Endothelial cell (in vitro differentiated cells): ENCODE results near the gene SPO11. TPM values are rescaled to one million over a fixed set of nuclear protein-coding genes. Genes with fewer than 3 reads are reported as not detected.

Experiments
- DNase-seq: peaks from one replicate; pipeline ENCODE4 v3.0.0; 2021; ENCODE audit warnings: low spot score
- H3K27ac Mint-ChIP-seq: one replicate; pipeline ENCODE4 v1.8.0; 2021; ENCODE audit warnings: mixed read lengths, inconsistent platforms; ENCODE audit not compliant: unreplicated experiment
- H3K27me3 Mint-ChIP-seq: one replicate; pipeline ENCODE4 v1.8.0; 2021; ENCODE audit warnings: mild to moderate bottlenecking, moderate library complexity, mixed read lengths, inconsistent platforms; ENCODE audit not compliant: unreplicated experiment
- H3K36me3 Mint-ChIP-seq: one replicate; pipeline ENCODE4 v1.8.0; 2021; ENCODE audit warnings: mild to moderate bottlenecking, low read depth, mixed read lengths, inconsistent platforms; ENCODE audit not compliant: unreplicated experiment
- H3K4me1 Mint-ChIP-seq: one replicate; pipeline ENCODE4 v1.8.0; 2021; ENCODE audit warnings: mild to moderate bottlenecking, mixed read lengths, inconsistent platforms; ENCODE audit not compliant: unreplicated experiment
- H3K4me3 Mint-ChIP-seq: one replicate; pipeline ENCODE4 v1.8.0; 2021; ENCODE audit warnings: mild to moderate bottlenecking, mixed read lengths, inconsistent platforms; ENCODE audit not compliant: unreplicated experiment
- H3K9me3 Mint-ChIP-seq: one replicate; pipeline ENCODE4 v1.8.0; 2021; ENCODE audit warnings: mixed read lengths, inconsistent platforms; ENCODE audit not compliant: unreplicated experiment
- CTCF ChIP-seq: fragments of 200-600 bp; sonication (generic); IDR thresholded peaks from one replicate; pipeline ENCODE4 v1.5.0; 2021; ENCODE audit warnings: antibody characterized with exemption; ENCODE audit not compliant: unreplicated experiment
- total RNA-seq: library from RNA; stranded (reverse); fragmentation: NEBNext Ultra II Directional; extraction: Animal tissue kit (Norgen Biotek cat#: 25700); gene quantifications from one replicate; pipeline ENCODE4 v1.2.1, GENCODE V29; 2021; ENCODE audit not compliant: unreplicated experiment

Gene SPO11
- total RNA-seq, 1 donor from 2014 or later, result not detected

GRCh38 chr20:57374931-57375651, 45.5 kb downstream of the SPO11 start:
- H3K36me3 Mint-ChIP-seq, result peaks cover 62% of the 10 kb centered on the region
- H3K4me1 Mint-ChIP-seq, result peaks cover 46% of the 10 kb centered on the region
- DNase-seq, result no peak
- no peak for TF ChIP-seq CTCF
- H3K4me3 Mint-ChIP-seq, result peak overlapping the region; percentile 88
- peak overlapping the region; percentile 97 for H3K27ac Mint-ChIP-seq
- no peaks in the 10 kb centered on the region for H3K9me3 Mint-ChIP-seq
- H3K27me3 Mint-ChIP-seq, result peaks cover 12% of the 10 kb centered on the region

- peak overlapping the region; percentile 97 for H3K27ac Mint-ChIP-seq
- no peak for DNase-seq
- H3K9me3 Mint-ChIP-seq, result no peaks in the 10 kb centered on the region
- H3K4me1 Mint-ChIP-seq, result peaks cover 46% of the 10 kb centered on the region
- no peak for TF ChIP-seq CTCF
- H3K4me3 Mint-ChIP-seq, result peak overlapping the region; percentile 88
- peaks cover 13% of the 10 kb centered on the region for H3K27me3 Mint-ChIP-seq
- peaks cover 56% of the 10 kb centered on the region for H3K36me3 Mint-ChIP-seq
Measured at GRCh38 chr20:57375652-57376230, 46.1 kb downstream of the SPO11 start.

GRCh38 chr20:57377350-57377749, 47.7 kb downstream of the SPO11 start:
- no peaks in the 10 kb centered on the region for H3K9me3 Mint-ChIP-seq
- no peak overlapping the region for H3K27ac Mint-ChIP-seq
- no peak for TF ChIP-seq CTCF

GRCh38 chr20:57378107-57378506, 48.5 kb downstream of the SPO11 start:
- no peak for TF ChIP-seq CTCF
- H3K27me3 Mint-ChIP-seq, result peaks cover 15% of the 10 kb centered on the region
- no peaks in the 10 kb centered on the region for H3K9me3 Mint-ChIP-seq
- H3K27ac Mint-ChIP-seq, result no peak overlapping the region
- peaks cover 44% of the 10 kb centered on the region for H3K36me3 Mint-ChIP-seq
- no peak for DNase-seq
- H3K4me1 Mint-ChIP-seq, result peaks cover 30% of the 10 kb centered on the region
- no peak overlapping the region for H3K4me3 Mint-ChIP-seq

More at GRCh38 chr20:57377350-57377749, 47.7 kb downstream of the SPO11 start:
- Mint-ChIP-seq H3K36me3 (peaks cover 44% of the 10 kb centered on the region), H3K27me3 (peaks cover 13% of the 10 kb centered on the region), H3K4me1 (peaks cover 30% of the 10 kb centered on the region), H3K4me3 (no peak overlapping the region)
- DNase-seq, result no peak

- no peak overlapping the region for H3K27ac Mint-ChIP-seq
- H3K27me3 Mint-ChIP-seq, result peaks cover 12% of the 10 kb centered on the region
- no peak overlapping the region for H3K4me3 Mint-ChIP-seq
- no peaks in the 10 kb centered on the region for H3K9me3 Mint-ChIP-seq
- no peak for DNase-seq
- H3K4me1 Mint-ChIP-seq, result peaks cover 25% of the 10 kb centered on the region
- peaks cover 38% of the 10 kb centered on the region for H3K36me3 Mint-ChIP-seq
- TF ChIP-seq CTCF, result no peak
Measured at GRCh38 chr20:57378646-57379262, 49.2 kb downstream of the SPO11 start.
